Erythroblast (primary cell): ENCODE measurements around the gene CDH9.

Experiments used
- GATA1 ChIP-seq: IDR thresholded peaks from 2 replicates; pipeline ENCODE4 v1.6.1; 2011; ENCODE audit warnings: low read depth, mild to moderate bottlenecking, control low read depth, low read length, moderate library complexity
- POLR2A ChIP-seq: IDR thresholded peaks from 2 replicates; pipeline ENCODE4 v1.6.1; 2011; ENCODE audit warnings: mild to moderate bottlenecking, low read length

GRCh38 chr5:27008604-27009539 lies 29.5 kb downstream of the CDH9 start:
- no peak for TF ChIP-seq POLR2A
- no peak for TF ChIP-seq GATA1
